Measurements from ENCODE around the gene ZNF761.
"Not testable (repeated sequence)": the region's sequence is repeated elsewhere in the genome, so short reads cannot be mapped to it uniquely, and the experiment has no call there.

The ZNF761 gene

GRCh38 chr19:53431399-53432087 lies at the start of gene ZNF761:
ZNF761 (plus strand) TSS chr19:53431984; CDS start chr19:53447269, 15,285 bp downstream.
- peak; percentile 94 for DNase-seq

- DNase-seq: no peak
These were observed 43.6 kb upstream of the ZNF761 start for GRCh38 chr19:53388168-53388567.

- DNase-seq: no peak
These were observed 42.9 kb upstream of the ZNF761 start for GRCh38 chr19:53388904-53389303.

DNA sequence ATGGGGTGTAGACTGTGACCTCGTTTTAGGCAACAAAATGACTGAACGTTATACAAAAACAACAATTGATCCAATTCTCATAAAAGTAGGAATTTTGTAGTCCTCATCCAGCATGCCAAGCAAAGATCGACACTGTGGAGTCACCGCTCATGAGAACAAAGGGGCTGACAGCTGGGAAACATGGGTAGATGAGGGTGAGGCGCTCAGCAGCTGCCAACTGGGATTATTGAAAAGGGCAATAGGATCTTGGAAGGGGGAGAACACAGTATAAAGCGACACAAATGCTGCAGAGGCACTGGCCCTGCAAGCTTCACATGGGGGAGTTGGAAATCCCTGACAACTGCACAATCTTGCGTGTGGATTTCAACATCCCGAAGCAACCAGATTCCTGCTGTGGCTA lies 42.2 kb upstream of the ZNF761 start:
- no peak for DNase-seq

- DNase-seq: no peak
These were observed 41.8 kb upstream of the ZNF761 start for GRCh38 chr19:53389978-53390377.

DNA sequence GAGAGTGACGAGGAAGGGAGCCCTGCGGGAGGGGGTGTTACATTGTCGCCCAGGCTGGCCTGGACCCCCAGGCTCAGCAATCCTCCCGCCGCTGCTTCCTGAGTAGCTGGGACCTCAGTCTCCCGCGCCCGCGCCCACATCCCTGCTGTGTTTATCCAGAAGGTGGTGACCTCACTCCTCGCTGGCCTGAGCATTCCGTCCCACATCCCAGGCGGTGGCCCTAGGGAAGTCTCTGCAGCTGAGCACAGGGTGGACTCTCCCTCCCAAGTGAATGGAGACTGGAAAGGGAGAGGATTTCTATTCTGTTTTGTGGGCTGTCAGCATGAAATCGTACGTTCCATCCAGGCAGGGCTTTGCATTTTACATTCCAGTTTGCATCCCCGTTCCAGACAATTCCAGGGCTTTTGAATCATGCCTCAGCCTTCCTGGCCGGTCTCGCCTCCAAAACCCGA lies 37.2 kb upstream of the ZNF761 start:
- DNase-seq: no peak

GRCh38 chr19:53394974-53395839 lies 36.6 kb upstream of the ZNF761 start, which contains the start of gene ZNF765:
ZNF765 (plus strand) TSS chr19:53395149; CDS start chr19:53398016, 2,867 bp downstream.
- peak; percentile 97 for DNase-seq

GRCh38 chr19:53395840-53396524 lies 35.8 kb upstream of the ZNF761 start:
- DNase-seq: not testable (repeated sequence)

- peak; percentile 33 for DNase-seq
These were observed 35.3 kb upstream of the ZNF761 start for GRCh38 chr19:53396525-53396868.

- DNase-seq: not testable (repeated sequence)
These were observed 33.9 kb upstream of the ZNF761 start for GRCh38 chr19:53397918-53398317.

GRCh38 chr19:53409505-53410204 lies 22.1 kb upstream of the ZNF761 start:
- no peak for DNase-seq

- not testable (repeated sequence) for DNase-seq
These were observed 11.1 kb upstream of the ZNF761 start for GRCh38 chr19:53420520-53421315.

- no peak for DNase-seq
These were observed 9.2 kb upstream of the ZNF761 start for GRCh38 chr19:53422551-53422950.

DNA sequence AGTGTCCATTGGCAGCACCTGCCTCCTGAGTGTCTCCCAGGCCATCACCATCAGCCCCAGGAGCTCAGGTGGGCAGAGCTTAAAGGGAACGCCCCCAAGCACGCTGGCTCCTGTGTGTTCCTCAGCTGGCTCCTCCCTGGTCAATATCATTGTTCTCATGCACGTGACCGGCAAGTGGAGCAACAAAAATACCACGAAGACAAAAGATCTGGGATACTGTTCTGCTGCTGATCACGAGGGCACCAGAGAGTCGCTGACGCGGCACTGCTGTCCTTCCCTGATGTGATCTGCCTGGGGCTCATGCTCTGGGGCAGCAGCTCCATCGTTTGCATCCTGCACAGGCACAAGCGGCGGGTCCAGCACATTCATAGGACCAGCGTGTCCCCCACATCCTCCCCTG lies 8.7 kb upstream of the ZNF761 start:
- not testable (repeated sequence) for DNase-seq

- DNase-seq: not testable (repeated sequence)
These were observed 8.1 kb upstream of the ZNF761 start for GRCh38 chr19:53423680-53424079.

DNA sequence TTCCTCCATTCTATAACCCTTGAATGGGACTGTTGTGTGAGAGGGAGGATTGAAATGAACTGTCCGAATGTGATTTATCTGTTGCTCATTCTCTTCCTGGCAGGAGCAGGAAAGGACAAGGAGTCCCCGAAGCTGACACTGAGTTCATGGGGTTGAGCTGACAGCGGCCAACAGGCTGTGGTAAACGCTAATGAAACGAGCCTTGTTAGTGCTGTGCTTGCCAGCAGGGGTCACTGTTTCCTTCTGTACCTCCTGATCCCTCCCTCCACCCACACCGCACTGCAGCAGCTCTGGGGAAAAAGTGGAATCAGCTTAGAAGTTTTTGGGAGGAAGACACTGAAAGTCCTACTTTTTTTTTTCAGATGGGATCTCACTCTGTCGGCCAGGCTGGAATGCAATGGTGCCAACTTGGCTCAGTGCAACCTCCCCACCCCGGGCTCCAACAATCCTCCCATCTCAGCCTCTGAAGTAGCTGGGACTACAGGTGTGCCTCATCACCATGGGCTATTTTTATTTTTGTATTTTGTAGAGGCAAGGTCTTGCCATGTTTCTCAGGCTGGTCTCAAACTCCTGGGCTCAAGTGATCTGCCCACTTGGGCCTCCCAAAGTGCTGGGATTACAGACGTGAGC lies 6.7 kb upstream of the ZNF761 start:
- DNase-seq: peak; percentile 86

DNA sequence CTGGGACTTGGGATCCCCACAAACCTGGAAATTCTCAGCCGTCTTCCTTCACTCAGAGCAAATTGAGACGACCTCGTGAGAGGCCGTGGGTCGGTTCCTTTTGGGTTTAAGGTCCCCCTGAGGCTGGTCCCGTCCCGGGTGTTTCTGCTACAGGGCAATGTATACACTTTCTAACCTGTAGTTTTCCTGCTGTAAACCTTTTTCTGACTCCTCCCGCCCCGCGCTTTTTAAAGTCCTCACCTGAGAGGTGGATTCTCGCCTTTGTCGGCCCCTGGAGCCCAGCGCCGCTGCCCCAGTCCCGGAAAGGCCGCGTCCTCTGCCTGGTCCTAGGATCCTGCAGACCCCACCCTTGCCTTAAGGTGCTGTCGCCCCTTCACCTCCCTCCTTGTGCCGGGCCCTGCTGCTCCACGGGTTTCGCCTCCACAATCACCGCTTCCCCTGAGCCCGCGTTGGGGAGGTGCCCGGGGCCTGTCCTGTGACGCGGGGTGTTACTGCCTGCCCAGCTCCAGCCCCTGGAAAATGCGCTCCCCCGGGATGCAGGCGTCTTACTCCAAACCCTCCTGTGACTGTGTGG lies 391 bp downstream of the ZNF761 start:
- DNase-seq: peak; percentile 27

DNA sequence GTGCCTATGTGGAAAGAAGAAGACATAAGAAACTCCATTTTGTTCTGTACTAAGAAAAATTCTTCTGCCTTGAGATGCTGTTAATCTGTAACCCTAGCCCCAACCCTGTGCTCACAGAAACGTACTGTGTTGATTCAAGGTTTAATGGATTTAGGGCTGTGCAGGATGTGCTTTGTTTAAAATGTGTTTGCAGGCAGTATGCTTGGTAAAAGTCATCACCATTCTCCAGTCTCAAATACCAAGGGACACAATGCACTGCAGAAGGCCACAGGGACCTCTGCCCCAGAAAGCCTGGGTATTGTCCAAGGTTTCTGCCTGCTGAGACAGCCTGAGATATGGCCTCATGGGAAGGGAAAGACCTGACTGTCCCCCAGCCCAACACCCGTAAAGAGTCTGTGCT lies 12.0 kb downstream of the ZNF761 start:
- not testable (repeated sequence) for DNase-seq

DNA sequence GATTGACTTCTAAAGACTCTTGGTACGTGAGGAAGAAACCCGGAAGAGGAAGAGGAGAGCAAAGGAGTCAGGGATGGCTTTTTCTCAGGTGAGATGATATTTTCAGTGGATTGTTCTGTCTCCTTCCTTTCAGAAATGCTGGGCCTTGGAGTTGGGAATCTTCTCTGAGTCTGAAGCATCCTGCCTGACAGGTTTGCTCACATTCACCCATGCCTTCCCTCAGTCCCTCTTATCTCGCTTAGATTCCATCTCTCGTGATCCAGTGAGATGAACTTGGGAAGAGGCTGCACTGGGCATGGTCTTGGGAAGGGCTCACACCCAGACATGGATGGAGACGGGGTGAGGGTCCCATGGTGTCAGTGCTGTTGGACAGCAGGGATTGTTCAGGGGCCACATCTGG lies 15.4 kb downstream of the ZNF761 start:
- DNase-seq: not testable (repeated sequence)

DNA sequence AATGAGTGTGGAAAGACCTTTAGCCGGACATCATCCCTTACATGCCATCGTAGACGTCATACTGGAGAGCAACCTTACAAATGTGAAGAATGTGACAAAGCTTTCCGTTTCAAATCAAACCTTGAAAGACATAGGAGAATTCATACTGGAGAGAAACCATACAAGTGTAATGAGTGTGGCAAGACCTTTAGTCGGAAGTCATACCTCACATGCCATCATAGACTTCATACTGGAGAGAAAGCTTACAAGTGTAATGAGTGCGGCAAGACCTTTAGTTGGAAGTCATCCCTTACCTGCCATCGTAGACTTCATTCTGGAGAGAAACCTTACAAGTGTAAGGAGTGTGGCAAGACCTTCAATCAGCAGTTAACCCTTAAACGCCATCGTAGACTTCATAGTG lies 24.0 kb downstream of the ZNF761 start:
- no peak for DNase-seq

GRCh38 chr19:53460131-53460721 lies 28.4 kb downstream of the ZNF761 start:
- DNase-seq: not testable (repeated sequence)

Measured in hematopoietic multipotent progenitor cell treated with erythropoietin and hydrocortisone succinate and interleukin-3 and kit ligand, for 6 days (in vitro differentiated cells).